H54 (cell line): Measurements from ENCODE around the gene NIM1K.
A peak's percentile ranks its signal among the peaks of the same experiment; 100 is the strongest.
"Not testable (repeated sequence)": the region's sequence is repeated elsewhere in the genome, so short reads cannot be mapped to it uniquely, and the experiment has no call there.

Source experiments
- DNase-seq: peaks from one replicate; pipeline ENCODE4 v3.0.0; 2011; ENCODE audit warnings: low spot score, mixed read lengths; ENCODE audit not compliant: insufficient read length
- FAIRE-seq: peaks from 3 replicates; lab custom pipeline; 2011; peaks lifted over from hg19 to GRCh38; lab: Jason Lieb, UNC
- POLR2A ChIP-seq: IDR thresholded peaks from 2 replicates; pipeline ENCODE4 v1.6.1; 2011; ENCODE audit warnings: low read depth, mild to moderate bottlenecking, low read length

The NIM1K gene

GRCh38 chr5:43314724-43315123 lies 122.7 kb downstream of the NIM1K start:
- no peak for TF ChIP-seq POLR2A
- DNase-seq: no peak
- FAIRE-seq: no peak

DNA sequence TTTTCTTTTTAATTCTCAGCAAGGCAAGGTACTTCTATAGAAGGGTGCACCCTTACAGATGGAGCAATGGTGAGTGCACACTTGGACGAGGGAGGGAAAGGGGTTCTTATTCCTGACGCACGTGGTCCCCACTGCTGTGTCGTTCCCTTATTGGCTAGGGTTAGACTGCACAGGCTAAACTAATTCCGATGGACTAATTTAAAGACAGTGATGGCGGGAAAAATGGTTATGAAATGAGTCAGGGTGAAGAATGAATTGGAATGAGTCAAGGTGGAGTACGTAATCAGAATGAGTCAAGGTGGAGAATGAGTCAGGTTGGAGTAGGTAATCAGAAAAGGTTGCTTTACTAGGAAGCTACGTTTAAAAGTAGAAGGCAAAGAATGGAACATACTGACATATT lies 123.2 kb downstream of the NIM1K start:
- FAIRE-seq: peak; percentile 60
- TF ChIP-seq POLR2A: no peak
- no peak for DNase-seq

GRCh38 chr5:43315682-43316081 lies 123.7 kb downstream of the NIM1K start:
- no peak for TF ChIP-seq POLR2A
- FAIRE-seq (no peak), DNase-seq (no peak)

DNA sequence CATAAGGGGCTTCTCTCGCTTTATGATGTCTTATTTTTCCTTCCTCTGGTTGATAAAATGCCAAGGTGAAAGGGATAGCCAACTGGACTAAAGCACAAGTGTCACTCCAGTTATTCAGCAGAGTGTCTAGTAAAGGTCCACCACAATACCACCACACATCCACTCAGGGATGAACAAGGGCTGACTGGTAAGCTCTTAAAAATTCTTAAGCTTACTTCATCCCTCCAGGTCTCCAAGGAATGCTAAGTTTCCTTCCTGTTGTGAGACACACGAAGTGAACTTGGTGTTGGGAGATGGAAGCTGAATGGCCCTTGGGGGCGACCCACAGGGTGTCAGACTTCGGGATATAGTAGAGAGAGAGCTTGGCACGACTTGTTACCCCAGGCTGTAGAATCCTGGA lies 124.4 kb downstream of the NIM1K start:
- no peak for DNase-seq
- FAIRE-seq: no peak
- no peak for TF ChIP-seq POLR2A

DNA sequence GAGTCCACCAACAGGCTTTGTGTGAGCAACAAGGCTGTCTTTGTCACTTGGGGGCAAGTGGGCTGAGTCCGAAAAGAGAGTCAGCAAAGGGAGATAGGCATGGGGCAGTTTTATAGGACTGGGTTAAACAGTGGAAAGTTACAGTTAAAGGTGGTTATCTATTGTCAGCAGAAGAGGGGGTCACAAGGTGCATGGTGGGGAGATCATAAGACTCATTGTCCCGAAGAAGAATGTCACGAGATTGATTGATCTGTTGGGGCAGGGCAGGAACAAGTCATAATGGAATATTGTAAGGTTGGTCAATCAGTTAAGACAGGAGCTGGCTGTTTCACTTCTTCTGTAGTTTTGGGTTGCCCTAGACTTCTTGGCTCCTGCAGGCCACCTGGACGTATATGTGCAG lies 128.8 kb downstream of the NIM1K start:
- DNase-seq (no peak), FAIRE-seq (no peak)
- no peak for TF ChIP-seq POLR2A

DNA sequence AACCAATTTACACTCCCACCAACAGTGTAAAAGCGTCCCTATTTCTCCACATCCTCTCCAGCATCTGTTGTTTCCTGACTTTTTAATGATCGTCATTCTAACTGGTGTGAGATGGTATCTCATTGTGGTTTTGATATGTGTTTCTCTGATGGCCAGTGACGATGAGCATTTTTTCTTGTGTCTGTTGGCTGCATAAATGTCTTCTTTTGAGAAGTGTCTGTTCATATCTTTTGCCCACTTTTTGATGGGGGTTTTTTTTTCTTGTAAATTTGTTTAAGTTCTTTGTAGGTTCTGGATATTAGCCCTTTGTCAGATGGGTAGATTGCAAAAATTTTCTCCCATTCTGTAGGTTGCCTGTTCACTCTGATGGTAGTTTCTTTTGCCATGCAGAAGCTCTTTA lies 131.5 kb downstream of the NIM1K start:
- not testable (repeated sequence) for DNase-seq, FAIRE-seq

DNA sequence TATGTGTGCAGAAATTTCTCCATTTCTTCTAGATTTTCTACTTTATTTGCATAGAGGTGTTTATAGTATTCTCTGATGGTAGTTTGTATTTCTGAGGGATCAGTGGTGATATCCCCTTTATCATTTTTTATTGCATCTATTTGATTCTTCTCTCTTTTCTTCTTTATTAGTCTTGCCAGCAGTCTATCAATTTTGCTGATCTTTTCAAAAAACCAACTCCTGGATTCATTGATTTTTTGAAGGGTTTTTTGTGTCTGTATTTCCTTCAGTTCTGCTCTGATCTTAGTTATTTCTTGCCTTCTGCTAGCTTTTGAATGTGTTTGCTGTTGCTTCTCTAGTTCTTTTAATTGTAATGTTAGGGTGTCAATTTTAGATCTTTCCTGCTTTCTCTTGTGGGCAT lies 133.6 kb downstream of the NIM1K start:
- not testable (repeated sequence) for DNase-seq, FAIRE-seq
